Measurements from ENCODE around the gene FOXA3. TPM values are rescaled to one million over a fixed set of nuclear protein-coding genes. Genes with fewer than 3 reads are reported as not detected.
A peak's percentile ranks its signal among the peaks of the same experiment; 100 is the strongest.

The FOXA3 gene
- total and polyA plus RNA-seq, 10 of the 15 experiments (the other 5 are each of a cell fraction or from before 2014, with no cell fraction given), result 0.04 to 0.83 (median 0.11) TPM; not detected in 5

DNA sequence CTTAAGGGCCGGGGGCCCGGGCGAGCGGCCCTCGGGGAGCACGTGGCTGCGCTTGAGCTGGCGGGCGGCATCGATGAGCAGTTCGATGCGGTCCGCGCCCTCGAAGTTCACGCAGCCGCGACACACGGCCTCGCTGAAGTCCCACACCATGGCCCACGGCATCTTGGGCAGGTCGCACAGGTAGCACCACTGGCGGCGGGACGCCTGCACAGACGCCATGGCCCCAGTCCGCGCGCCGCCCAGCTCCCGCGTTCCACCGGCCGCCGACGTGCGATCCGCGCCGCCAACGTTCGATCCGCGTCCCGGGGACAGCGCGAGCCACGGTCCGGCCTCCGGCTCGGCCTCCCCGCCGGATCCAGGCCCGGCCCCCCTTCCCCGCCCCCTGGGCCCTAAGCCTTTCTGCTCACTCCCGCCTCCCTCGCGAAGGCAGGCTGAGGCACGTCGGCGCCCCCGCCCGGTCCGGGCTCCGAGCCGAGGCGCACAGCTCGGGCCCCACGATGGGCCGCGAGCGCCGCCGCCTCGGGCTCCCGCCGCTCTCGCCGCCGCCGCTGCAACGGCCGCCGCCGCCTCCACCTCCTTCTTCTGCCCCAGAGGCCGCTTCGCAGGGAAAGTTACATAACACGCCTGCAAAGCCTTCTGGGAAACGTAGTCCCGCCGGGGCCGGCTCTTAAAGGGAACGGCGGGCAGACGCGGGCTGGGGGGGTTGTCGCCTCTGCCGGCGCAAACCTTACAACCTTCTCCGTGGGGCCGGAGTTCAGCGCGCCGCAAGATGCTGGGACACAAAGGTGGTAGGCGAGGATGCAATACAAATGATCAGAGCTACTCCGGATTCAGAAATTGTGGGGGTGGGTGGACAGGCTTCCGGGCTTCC, 21.7 kb downstream of the FOXA3 start, which contains the start of gene IRF2BP1:
Gene IRF2BP1, minus strand, starts transcription at position 586 of the 871 bp plus-strand sequence. Its CDS starts 367 bp downstream, at position 219.
- H3K27ac ChIP-seq (ENCODE audit: control insufficient read depth, insufficient read depth), result peak within 1 kb of the TSS; percentile 95
- CTCF ChIA-PET, result interaction anchor here (0.9 to 9.1 kb wide), 5 partner anchors 17 to 131 kb away, joined by 3 to 194 read pairs (median 4); partner anchors contain the start of genes FOXA3, MYPOP and SYMPK
- H2AFZ ChIP-seq (ENCODE audit: control insufficient read depth, low read depth, low read length), result peak within 1 kb of the TSS; percentile 97
- intact Hi-C loops (cut with micrococcal nuclease; ENCODE audit: unreplicated experiment), result loop anchor here (1.0 kb wide), 1 partner anchor 22 kb away; the partner anchor contains the start of gene SYMPK
- WGBS (ENCODE audit: insufficient coverage, insufficient replicate concordance, low lambda C conversion rate, missing lambda C conversion rate), result under 1% methylated on average over 85 of the region's 107 CpGs
- RAD21 ChIA-PET (ENCODE audit: unreplicated experiment), result interaction anchor here (0.6 to 7.6 kb wide), 9 partner anchors 15 to 132 kb away, joined by 3 to 159 read pairs (median 6); partner anchors contain the start of genes CCDC61, DMWD, FOXA3 and MYPOP
- H3K9ac ChIP-seq (ENCODE audit: control insufficient read depth, insufficient read depth, low read length), result peak within 1 kb of the TSS; percentile 89
- BruUV-seq (replicated peaks), result TSS peak; percentile 68
- DNase-seq (ENCODE audit: low read depth, low spot score), result no peak
- peak; percentile 71 for ATAC-seq
- peak within 1 kb of the TSS; percentile 68 for H3K4me3 ChIP-seq
- SMC1A ChIA-PET (ENCODE audit: uncharacterized antibody, unreplicated experiment), result interaction anchor here (1.0 to 2.0 kb wide), 5 partner anchors 12 to 109 kb away, joined by 3 to 13 read pairs (median 4); partner anchors contain the start of genes CCDC61, FOXA3, MYPOP and SYMPK
- peaks cover 26% of the 10 kb centered on the region for H3K4me1 ChIP-seq (ENCODE audit: control insufficient read depth, insufficient read depth, low read length)
- peak; percentile 7 for FAIRE-seq
- no peaks in the 10 kb centered on the region for H3K9me3 ChIP-seq (replicated peaks; ENCODE audit: control insufficient read depth, insufficient read depth, low read length)
- peaks cover 0 to 1% of the 10 kb centered on the region in 2 experiments; a peak in 1 of 4 replicates for H3K36me3 ChIP-seq (ENCODE audit: control insufficient read depth in 2 of 2, insufficient read depth in 2 of 2, low read length in 1 of 2)
- peak within 1 kb of the TSS; percentile 98 for H3K4me2 ChIP-seq (ENCODE audit: control insufficient read depth, insufficient read depth)
- H4K20me1 ChIP-seq (ENCODE audit: control insufficient read depth, insufficient read depth), result no peaks in the 10 kb centered on the region
- peaks cover 10% of the 10 kb centered on the region for H3K79me2 ChIP-seq (ENCODE audit: control insufficient read depth, insufficient read depth, low read length)
- H3K27me3 ChIP-seq (replicated peaks in 1 of 2; ENCODE audit: control insufficient read depth in 2 of 2, insufficient read depth in 2 of 2, low read length in 1 of 2), result no peaks in the 10 kb centered on the region
- POLR2A ChIA-PET, result interaction anchor here (0.5 to 9.0 kb wide), 17 partner anchors 9 to 747 kb away, joined by 3 to 178 read pairs (median 4); partner anchors contain the start of genes CALM3, CCDC61, DMWD and FOXA3
- in situ Hi-C loops (cut with MboI), result no loop called here
- TF ChIP-seq CEBPB (IDR thresholded peaks at IDR 0.05; ENCODE audit: borderline replicate concordance in 1 of 2, low read depth in 2 of 2, low read length in 2 of 2) (0 out of 4 replicates have a peak, but pooled peaks of 1 of the 2 experiments have one; percentile 42), SMAD1 (IDR thresholded peaks at IDR 0.05; ENCODE audit: low read depth, partially characterized antibody) (no peak), CREB1 (IDR thresholded peaks at IDR 0.05; ENCODE audit: low read depth) (peak; percentile 87), POU2F2 (IDR thresholded peaks at IDR 0.05; ENCODE audit: borderline replicate concordance, low read depth, low read length) (0 out of 3 replicates have a peak, but pooled peaks have one; percentile 24), TARDBP (IDR thresholded peaks at IDR 0.05; ENCODE audit: borderline replicate concordance) (peak; percentile 62; the same call in 1 of the 2 replicates), YY1 (IDR thresholded peaks at IDR 0.05; ENCODE audit: low read depth, low read length) (peak; percentile 53; the same call in 1 of the 2 replicates), ZNF24 (IDR thresholded peaks at IDR 0.05) (0 out of 2 replicates have a peak, but pooled peaks have one; percentile 47), IRF4 (IDR thresholded peaks at IDR 0.05; ENCODE audit: low read depth, low read length) (no peak), EED (IDR thresholded peaks at IDR 0.05; ENCODE audit: low read depth) (no peak), BACH1 (IDR thresholded peaks at IDR 0.05; ENCODE audit: borderline replicate concordance) (peak; percentile 80; the same call in 1 of the 2 replicates), ZNF207 (IDR thresholded peaks at IDR 0.05; ENCODE audit: borderline replicate concordance) (0 out of 2 replicates have a peak, but pooled peaks have one; percentile 15), GATAD2B (conservative IDR thresholded peaks at IDR 0.05; ENCODE audit: low read depth) (0 out of 2 replicates have a peak, but pooled peaks have one; percentile 45), FOXM1 (IDR thresholded peaks at IDR 0.05; ENCODE audit: low read depth, low read length) (no peak), SRF (IDR thresholded peaks at IDR 0.05; ENCODE audit: low read depth in 2 of 2, low read length in 2 of 2) (peak in 1 of 2 experiments; percentile 48; a peak in 1 of 4 replicates)
- TF ChIP-seq, protein P1, sequence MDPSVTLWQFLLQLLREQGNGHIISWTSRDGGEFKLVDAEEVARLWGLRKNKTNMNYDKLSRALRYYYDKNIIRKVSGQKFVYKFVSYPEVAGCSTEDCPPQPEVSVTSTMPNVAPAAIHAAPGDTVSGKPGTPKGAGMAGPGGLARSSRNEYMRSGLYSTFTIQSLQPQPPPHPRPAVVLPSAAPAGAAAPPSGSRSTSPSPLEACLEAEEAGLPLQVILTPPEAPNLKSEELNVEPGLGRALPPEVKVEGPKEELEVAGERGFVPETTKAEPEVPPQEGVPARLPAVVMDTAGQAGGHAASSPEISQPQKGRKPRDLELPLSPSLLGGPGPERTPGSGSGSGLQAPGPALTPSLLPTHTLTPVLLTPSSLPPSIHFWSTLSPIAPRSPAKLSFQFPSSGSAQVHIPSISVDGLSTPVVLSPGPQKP (IDR thresholded peaks at IDR 0.05; ENCODE audit: low read depth, low read length), result no peak
- TF ChIP-seq, protein P2, sequence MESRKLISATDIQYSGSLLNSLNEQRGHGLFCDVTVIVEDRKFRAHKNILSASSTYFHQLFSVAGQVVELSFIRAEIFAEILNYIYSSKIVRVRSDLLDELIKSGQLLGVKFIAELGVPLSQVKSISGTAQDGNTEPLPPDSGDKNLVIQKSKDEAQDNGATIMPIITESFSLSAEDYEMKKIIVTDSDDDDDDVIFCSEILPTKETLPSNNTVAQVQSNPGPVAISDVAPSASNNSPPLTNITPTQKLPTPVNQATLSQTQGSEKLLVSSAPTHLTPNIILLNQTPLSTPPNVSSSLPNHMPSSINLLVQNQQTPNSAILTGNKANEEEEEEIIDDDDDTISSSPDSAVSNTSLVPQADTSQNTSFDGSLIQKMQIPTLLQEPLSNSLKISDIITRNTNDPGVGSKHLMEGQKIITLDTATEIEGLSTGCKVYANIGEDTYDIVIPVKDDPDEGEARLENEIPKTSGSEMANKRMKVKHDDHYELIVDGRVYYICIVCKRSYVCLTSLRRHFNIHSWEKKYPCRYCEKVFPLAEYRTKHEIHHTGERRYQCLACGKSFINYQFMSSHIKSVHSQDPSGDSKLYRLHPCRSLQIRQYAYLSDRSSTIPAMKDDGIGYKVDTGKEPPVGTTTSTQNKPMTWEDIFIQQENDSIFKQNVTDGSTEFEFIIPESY (IDR thresholded peaks at IDR 0.05), result no peak
- TF ChIP-seq, protein P3, sequence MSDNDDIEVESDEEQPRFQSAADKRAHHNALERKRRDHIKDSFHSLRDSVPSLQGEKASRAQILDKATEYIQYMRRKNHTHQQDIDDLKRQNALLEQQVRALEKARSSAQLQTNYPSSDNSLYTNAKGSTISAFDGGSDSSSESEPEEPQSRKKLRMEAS (IDR thresholded peaks at IDR 0.05; ENCODE audit: low read depth, low read length), result peak; percentile 56; the same call in 1 of the 2 replicates
- TF ChIP-seq, protein P4, sequence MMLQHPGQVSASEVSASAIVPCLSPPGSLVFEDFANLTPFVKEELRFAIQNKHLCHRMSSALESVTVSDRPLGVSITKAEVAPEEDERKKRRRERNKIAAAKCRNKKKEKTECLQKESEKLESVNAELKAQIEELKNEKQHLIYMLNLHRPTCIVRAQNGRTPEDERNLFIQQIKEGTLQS (IDR thresholded peaks at IDR 0.05; ENCODE audit: borderline replicate concordance, extremely low read depth, low read depth, low read length), result no peak

All from GM12878 (cell line).